ENCODE data around the gene SULT2B1. TPM values are rescaled to one million over a fixed set of nuclear protein-coding genes. Genes with fewer than 3 reads are reported as not detected.

SULT2B1 gene
- total RNA-seq, 2 experiments from 2014 or later: not detected

DNA sequence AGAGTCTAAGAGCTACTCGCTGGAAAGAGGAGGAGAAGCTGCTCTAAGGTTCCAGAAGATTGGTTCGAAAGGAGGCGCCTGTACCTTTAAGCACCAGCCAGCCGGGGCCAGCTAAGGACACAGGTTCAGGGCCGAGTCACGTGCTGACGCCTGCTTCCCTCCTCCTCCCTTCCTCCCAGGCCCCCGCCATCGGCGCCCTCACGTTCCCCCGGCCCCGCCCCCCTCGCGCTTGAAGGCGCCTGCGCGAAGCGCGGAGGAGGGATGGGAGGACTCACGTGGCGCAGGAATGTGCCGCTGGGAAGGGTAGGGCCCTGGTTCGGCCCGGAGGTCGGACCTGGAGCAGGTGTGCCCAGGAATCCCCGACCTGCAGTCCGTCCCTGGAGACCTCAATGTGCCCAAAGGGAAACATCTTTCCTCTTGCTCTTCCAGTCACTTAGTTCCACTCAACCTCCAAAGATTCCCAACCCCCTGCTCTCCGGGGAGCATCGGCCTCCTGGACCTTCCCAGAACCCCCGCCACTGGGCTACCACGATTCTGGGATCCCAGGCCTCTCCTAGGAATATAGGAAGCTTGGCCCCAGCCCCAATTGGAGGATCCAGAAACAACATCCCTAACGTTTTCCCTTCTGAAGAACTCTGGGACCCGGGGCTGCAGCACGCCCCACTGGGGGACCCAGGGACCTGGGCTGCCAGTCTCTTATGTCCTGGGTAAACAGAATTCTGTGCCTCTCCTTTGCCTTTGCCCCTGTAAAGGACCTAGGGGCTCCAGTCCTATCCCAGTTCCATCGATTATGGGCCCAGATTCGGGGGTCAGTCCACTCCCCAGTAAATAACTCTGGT lies 82.7 kb downstream of the SULT2B1 start:
- POLR2A ChIA-PET: interaction anchor here (0.8 to 9.6 kb wide), 4 partner anchors 10 to 42 kb away, joined by 3 to 154 read pairs (median 6); partner anchors contain the start of genes CA11, FAM83E, RPL18 and SPHK2
- H3K36me3 Mint-ChIP-seq (ENCODE audit: low read depth): peaks cover 8% of the 10 kb centered on the region
- CTCF ChIA-PET: interaction anchor here (1.4 to 1.8 kb wide), 3 partner anchors 11 to 12 kb away, joined by 4 to 11 read pairs (median 4); partner anchors contain the start of gene CA11
- H3K4me1 Mint-ChIP-seq (ENCODE audit: low read depth): peaks cover 56% of the 10 kb centered on the region
- H3K27me3 Mint-ChIP-seq: no peaks in the 10 kb centered on the region
- intact Hi-C loops (cut with micrococcal nuclease): loop anchor here (10.0 kb wide), 1 partner anchor 240 kb away; the partner anchor contains the start of gene PPP1R15A
- H3K27ac Mint-ChIP-seq: peak overlapping the region; percentile 94
- ATAC-seq (peak; percentile 28), DNase-seq (peak; percentile 97)
- TF ChIP-seq, protein P1, sequence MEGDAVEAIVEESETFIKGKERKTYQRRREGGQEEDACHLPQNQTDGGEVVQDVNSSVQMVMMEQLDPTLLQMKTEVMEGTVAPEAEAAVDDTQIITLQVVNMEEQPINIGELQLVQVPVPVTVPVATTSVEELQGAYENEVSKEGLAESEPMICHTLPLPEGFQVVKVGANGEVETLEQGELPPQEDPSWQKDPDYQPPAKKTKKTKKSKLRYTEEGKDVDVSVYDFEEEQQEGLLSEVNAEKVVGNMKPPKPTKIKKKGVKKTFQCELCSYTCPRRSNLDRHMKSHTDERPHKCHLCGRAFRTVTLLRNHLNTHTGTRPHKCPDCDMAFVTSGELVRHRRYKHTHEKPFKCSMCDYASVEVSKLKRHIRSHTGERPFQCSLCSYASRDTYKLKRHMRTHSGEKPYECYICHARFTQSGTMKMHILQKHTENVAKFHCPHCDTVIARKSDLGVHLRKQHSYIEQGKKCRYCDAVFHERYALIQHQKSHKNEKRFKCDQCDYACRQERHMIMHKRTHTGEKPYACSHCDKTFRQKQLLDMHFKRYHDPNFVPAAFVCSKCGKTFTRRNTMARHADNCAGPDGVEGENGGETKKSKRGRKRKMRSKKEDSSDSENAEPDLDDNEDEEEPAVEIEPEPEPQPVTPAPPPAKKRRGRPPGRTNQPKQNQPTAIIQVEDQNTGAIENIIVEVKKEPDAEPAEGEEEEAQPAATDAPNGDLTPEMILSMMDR (IDR thresholded peaks at IDR 0.05): no peak
- H3K9me3 Mint-ChIP-seq: no peaks in the 10 kb centered on the region
- peak overlapping the region; percentile 77 for H3K4me3 Mint-ChIP-seq

DNA sequence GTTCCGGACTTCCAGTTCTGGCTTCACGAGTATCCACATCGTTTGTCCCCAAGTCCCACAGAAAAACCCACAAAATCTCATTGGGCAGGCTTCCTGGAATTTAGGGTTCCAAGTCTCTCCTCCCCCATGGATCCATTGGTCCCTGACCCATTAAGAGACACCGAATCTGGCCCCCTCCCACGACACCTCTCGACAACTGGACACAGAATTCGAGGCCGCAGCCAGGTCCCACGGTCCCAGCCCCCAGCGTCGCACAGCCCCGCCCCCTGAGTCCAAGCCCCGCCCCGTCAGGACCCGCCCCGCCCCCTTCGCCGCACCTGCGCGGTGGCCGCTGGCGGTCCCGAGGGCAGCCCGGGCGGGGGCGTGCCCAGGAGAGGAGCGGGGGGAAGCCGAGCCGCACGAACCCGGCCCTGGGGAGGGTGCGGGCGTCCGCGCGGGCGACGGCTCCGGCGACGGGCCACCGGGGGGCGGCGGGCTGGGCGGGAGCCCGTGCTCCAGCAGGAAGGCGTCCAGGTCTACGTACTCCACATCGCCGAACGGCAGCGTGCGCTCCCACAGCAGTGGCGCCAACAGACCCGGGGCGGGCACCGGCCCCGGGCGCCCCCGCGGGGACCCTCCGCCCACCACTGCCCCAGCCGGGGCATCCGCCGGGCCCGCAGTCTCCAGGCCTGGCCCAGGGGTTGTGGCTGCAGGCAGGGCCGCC lies 83.4 kb downstream of the SULT2B1 start:
- POLR2A ChIA-PET: interaction anchor here (1.5 to 9.6 kb wide), 3 partner anchors 12 to 17 kb away, joined by 4 to 154 read pairs (median 16); partner anchors contain the start of genes FAM83E, RPL18 and SPHK2
- Mint-ChIP-seq H3K27ac (peak overlapping the region; percentile 94), H3K4me3 (peak overlapping the region; percentile 88), H3K27me3 (no peaks in the 10 kb centered on the region), H3K36me3 (ENCODE audit: low read depth) (peaks cover 8% of the 10 kb centered on the region), H3K4me1 (ENCODE audit: low read depth) (peaks cover 60% of the 10 kb centered on the region), H3K9me3 (no peaks in the 10 kb centered on the region)
- peak; percentile 31 for ATAC-seq
- peak; percentile 74 for DNase-seq
- CTCF ChIA-PET: no interaction called here
- intact Hi-C loops (cut with micrococcal nuclease): loop anchor here (10.0 kb wide), 1 partner anchor 239 kb away; the partner anchor contains the start of gene PPP1R15A
- TF ChIP-seq, protein P1 (IDR thresholded peaks at IDR 0.05): no peak

DNA sequence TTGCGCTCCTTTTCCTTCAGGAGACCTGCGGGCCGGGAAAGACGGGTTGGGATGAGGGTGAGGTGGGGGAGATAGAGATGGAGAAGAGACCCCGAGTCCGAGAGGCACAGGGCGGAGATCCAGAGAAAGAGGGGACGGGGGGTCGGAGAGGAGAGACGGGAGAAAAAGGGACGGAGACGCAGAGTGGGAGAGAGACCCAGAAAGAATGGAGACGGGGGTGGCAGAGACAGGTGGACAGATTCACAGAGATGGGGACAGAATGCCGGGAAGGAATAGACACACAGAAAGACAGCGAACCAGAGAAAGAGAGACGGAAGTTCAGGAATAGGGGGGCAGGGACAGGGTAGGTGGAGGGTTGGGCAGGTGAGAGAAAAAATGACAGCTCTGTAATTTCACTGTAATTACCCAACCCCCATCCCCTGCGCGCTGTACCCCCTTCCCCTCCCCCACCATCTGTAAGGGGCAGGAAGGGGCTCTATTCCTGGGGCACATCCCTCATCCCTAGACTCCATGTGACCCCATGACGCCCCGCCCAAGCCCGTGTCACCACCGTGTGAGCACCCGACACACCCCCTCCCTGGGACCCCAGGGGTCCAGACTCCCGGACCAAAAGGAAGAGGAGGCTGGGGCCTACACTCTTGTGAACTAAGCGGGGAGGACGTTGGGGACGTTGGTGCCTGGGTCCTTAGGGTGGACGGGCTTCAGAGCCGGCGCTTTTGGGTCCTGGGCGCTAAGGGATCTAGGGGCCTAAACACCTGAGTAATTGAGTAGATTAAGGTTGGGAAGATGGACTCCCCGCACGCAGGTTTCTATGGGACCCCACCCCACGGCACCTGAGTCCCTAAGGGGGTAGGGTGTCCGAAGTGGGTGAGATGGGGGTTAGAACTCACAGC lies 84.2 kb downstream of the SULT2B1 start:
- Mint-ChIP-seq H3K4me3 (peak overlapping the region; percentile 88), H3K36me3 (ENCODE audit: low read depth) (peaks cover 8% of the 10 kb centered on the region), H3K27me3 (no peaks in the 10 kb centered on the region), H3K9me3 (no peaks in the 10 kb centered on the region), H3K27ac (peak overlapping the region; percentile 84), H3K4me1 (ENCODE audit: low read depth) (peaks cover 58% of the 10 kb centered on the region)
- ChIA-PET POLR2A (interaction anchor here (1.1 to 2.7 kb wide), 6 partner anchors 9 to 85 kb away, joined by 3 to 16 read pairs (median 6); partner anchors contain the start of genes CA11, FAM83E, RPL18 and SPHK2), CTCF (no interaction called here)
- TF ChIP-seq, protein P1 (IDR thresholded peaks at IDR 0.05): no peak
- ATAC-seq: no peak
- DNase-seq: peak; percentile 49
- intact Hi-C loops (cut with micrococcal nuclease): loop anchor here (10.0 kb wide), 1 partner anchor 239 kb away; the partner anchor contains the start of gene PPP1R15A

DNA sequence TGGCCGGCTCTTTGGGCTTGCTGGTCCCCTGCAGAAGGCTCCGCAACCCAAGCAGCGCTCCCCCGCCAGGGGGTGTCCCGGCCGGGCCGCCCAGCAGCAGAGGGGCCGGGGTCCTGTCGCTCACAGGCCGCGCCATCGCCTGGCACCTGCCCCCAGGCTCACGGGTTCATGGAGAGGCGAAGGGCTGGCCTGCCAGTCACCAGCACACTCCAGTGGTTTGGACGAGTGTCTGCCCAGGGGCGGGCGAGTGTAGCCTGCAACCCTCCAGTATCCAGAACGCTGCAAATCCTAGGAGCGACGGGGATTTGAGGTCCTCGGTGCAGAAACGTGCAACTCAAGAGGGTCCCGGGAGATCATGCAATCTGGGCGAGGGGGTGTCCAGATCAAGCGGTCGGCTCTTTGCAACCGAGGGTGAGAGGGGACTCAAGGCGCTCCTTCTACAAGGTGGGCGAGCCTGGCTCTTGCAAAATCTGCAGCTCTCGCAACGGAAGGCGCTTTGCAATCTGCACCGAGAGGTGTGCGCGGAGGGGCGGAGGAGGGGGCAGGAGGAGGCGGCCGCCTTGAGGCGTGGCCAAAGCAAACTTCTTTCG lies 85.0 kb downstream of the SULT2B1 start, which contains the start of gene DBP:
DBP (minus strand) TSS at position 521 of the 590 bp plus-strand sequence; CDS start at position 136, 385 bp downstream.
- peaks cover 55% of the 10 kb centered on the region for H3K4me1 Mint-ChIP-seq (ENCODE audit: low read depth)
- ATAC-seq: no peak
- CTCF ChIA-PET: interaction anchor here (1.1 to 1.3 kb wide), 2 partner anchors 9 to 206 kb away, joined by 3 to 4 read pairs; partner anchors contain the start of gene CA11

More for the DNA sequence above, 85.0 kb downstream of the SULT2B1 start, which contains the start of gene DBP:
- H3K27me3 Mint-ChIP-seq: no peaks in the 10 kb centered on the region
- TF ChIP-seq, protein P1 (IDR thresholded peaks at IDR 0.05): peak; percentile 48
- peak; percentile 50 for DNase-seq
- intact Hi-C loops (cut with micrococcal nuclease): loop anchor here (10.0 kb wide), 1 partner anchor 238 kb away; the partner anchor contains the start of gene PPP1R15A
- POLR2A ChIA-PET: interaction anchor here (1.1 to 2.7 kb wide), 6 partner anchors 9 to 84 kb away, joined by 3 to 16 read pairs (median 6); partner anchors contain the start of genes CA11, FAM83E, RPL18 and SPHK2
- H3K4me3 Mint-ChIP-seq: peak within 1 kb of the TSS; percentile 88
- peak within 1 kb of the TSS; percentile 98 for H3K27ac Mint-ChIP-seq
- peaks cover 8% of the 10 kb centered on the region for H3K36me3 Mint-ChIP-seq (ENCODE audit: low read depth)
- H3K9me3 Mint-ChIP-seq: no peaks in the 10 kb centered on the region

Data from activated CD8-positive, alpha-beta T cell treated with anti-CD3 and anti-CD28 coated beads for 36 hours (primary cell).